HG03378 (cell line): Measurements from ENCODE around the gene SLC35E3.
"Not testable (repeated sequence)": the region's sequence is repeated elsewhere in the genome, so short reads cannot be mapped to it uniquely, and the experiment has no call there.

Experiments
- ATAC-seq: cut with Tn5 transposase; IDR thresholded peaks from one replicate; pipeline ENCODE4 v1.9.1; 2021; ENCODE audit warnings: mild to moderate bottlenecking, moderate library complexity; ENCODE audit not compliant: unreplicated experiment

The SLC35E3 gene

DNA sequence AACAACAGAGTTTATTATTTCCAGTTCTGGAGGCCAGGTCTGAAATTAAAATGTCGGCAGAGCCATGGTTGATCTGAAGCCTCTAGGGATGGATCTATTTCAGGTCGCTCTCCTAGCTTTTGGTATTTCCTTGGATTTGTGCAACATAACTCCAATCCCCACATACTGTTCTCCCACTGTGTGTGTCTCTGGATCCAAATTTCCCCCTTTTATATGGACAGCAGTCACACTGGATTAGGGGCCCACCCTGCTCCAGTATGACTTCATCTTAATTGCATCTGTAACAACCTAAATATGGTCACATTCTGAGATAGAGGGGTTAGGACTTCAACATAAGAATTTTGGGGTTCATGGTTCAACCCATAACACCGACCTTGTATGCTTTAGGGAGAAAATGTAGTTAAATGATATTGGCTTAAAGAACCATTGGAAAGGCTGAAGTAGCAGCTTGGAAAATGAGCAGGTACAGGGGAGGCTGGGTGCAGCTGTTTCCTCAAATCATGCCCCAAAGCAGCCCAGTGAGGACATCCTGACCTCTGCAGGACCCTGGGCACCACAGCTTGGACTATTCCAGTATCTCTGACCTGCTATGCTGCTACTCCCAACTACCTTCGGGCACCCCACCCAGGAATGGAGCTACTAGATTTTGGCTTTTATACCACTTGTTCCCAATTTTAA is 48.1 kb downstream of the SLC35E3 start:
- ATAC-seq, result no peak

DNA sequence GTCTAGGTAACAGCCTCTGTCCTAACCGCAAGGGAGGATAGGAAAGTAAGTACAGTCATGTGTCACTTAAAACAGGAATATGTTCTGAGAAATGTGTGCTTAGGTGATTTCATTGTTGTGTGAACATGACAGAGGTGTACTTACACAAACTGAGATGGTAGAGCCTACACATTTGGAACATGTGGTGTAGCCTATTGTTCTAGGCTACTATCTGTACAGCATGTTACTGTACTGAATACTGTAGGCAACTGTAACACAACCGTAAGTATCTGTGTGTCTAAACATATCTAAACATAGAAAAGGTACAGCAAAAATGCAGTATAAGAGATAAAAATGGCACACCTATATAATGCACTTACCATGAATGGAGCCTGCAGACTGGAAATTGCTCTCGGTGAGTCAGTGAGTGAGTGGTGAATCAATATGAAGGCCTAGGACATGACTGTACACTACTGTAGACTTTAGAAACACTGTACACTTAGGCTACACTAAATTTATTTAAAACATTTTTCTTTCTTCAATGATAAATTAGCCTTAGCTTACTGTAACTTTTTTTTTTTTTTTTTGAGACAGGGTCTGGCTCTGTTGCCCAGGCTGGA is 48.8 kb downstream of the SLC35E3 start:
- ATAC-seq, result no peak

DNA sequence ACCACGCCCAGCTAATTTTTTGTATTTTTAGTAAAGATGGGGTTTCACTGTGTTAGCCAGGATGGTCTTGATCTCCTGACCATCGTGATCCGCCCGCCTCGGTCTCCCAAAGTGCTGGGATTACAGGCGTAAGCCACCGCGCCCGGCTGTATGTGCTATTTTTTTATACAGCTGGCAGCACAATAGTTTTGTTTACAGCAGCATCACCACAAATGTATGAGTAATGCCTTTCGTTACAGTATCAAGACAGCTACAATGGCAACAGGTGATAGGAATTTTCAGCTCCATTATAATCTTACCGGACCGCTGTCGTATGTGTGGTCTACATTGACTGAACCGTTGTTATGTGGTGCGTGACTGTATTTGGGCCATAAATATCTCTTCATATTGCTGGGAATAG is 50.4 kb downstream of the SLC35E3 start:
- no peak for ATAC-seq

DNA sequence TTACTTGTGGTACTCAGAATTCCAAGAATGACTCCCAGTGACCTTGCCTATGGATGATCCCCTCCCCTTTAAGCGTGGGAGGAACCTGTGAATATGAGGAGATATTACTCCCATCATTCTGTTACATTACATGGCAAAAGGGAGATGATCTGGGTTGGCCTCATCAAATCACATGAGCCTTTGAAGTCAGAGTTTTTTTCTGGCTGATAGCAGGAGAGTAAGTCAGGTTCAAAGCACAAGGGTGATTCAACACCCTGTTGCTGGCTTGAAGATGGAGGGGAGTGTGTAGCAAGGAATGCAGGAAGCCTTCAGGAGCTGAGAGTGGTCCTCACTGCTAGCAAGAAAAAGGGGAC is 52.9 kb downstream of the SLC35E3 start:
- ATAC-seq, result no peak

DNA sequence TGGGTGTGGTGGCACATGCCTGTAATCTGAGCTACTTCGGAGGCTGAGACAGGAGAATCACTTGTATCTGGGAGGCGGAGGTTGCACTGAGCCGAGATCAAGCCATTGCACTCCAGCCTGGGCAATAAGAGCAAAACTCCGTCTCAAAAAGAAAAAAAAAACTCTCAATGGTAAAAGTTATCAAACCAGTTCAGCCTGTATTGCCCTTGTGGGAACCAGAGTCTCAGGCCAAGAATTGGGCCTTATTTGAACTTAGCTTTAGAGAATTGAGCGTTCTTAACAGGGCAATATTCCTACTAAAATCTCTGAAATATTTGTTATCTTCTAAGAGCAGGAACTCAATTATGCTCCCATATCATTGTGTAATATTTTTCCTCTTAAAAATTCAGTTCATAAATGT is 54.3 kb downstream of the SLC35E3 start:
- ATAC-seq, result no peak

DNA sequence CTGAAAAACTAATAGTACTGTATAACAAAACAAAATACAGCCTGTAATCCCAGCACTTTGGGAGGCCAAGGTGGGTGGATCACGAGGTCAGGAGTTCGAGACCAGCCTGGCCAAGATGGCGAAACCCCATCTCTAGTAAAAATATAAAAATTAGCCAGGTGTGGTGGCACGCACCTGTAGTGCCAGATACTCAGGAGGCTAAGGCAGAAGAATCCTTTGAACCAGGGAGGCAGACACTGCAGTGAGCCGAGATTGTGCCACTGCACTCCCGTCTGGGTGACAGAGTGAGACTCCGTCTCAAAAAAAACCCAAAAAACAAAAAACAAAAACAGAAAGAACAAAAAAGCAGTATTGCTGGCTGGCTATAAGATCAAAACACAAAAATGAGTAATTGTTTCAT is 55.1 kb downstream of the SLC35E3 start:
- not testable (repeated sequence) for ATAC-seq

DNA sequence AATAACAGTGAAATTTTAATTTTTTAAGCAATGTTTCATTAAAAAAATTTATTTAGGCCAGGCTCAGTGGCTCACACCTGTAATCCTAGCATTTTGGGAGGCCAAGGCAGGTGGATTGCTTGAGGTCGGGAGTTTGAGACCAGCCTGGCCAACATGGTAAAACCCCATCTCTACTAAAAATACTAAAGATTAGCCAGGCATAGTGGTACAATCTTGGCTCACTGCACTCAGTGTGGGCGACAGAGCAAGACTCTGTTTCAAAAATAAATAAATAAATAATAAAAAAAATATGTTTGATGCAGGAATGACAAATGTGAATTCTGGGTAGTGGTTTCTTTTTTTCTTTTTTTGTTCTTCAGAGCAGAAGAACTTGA is 56.4 kb downstream of the SLC35E3 start:
- ATAC-seq, result not testable (repeated sequence)

DNA sequence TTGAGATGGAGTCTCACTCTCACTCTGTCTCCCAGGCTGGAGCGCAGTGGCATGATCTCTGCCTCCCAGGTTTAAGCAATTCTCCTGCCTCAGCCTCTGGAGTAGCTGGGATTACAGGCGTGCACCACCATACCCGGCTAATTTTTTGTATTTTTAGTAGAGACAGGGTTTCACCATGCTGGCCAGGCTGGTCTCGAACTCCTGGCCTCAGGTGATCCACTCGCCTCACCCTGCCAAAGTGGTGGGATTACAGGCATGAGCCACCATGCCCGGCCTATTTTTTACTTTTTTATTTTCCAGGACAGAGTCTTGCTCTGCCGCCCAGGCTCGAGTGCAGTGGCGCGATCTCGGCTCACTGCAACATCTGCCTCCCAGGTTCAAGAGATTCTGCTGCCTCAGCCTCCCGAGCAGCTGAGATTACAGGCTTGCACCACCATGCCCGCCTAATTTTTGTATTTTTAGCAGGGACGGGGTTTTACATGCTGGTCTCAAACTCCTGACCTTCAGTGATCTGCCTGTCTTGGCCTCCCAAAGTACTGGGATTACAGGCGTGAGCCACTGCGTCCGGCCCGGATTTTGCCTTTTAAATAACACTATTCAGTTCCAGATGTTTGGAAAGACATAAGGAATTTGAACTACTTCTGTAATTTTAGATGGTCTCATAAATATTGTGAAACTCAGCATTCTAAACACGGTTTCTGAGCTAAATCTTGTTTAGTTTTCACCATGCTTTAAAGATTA is 57.1 kb downstream of the SLC35E3 start:
- ATAC-seq, result not testable (repeated sequence)

DNA sequence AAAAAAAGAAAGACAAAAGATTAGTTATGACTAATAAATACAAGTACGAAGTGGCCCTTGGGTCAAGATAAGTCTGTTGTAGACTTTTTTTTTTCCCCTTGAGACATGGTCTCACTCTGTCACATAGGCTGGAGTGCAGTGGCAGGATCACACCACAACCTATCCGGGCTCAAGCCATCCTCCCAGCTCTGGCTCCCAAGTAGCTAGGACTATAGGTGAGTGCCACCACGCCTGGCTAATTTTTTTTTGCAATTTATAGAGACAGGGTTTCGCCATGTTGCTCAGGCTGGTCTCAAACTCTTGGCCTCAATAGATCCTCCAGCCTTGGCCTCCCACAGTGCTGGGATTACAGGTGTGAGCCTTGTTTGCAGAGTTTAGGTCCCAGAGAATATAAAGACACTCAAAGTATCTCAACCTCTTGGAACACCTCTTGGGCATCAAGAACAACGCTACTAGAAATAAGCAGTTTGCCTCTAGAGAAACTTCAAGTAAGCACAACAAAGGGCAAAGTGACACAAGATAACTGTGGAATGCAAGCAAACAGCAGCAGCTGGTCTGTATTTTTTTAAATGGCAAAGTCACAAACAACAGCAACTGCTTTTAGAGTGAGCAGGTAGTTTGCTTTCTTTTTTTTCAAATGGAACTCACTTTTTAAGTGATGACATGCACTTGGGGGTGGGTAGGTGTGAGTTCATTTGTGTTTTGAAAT is 58.1 kb downstream of the SLC35E3 start:
- no peak for ATAC-seq

DNA sequence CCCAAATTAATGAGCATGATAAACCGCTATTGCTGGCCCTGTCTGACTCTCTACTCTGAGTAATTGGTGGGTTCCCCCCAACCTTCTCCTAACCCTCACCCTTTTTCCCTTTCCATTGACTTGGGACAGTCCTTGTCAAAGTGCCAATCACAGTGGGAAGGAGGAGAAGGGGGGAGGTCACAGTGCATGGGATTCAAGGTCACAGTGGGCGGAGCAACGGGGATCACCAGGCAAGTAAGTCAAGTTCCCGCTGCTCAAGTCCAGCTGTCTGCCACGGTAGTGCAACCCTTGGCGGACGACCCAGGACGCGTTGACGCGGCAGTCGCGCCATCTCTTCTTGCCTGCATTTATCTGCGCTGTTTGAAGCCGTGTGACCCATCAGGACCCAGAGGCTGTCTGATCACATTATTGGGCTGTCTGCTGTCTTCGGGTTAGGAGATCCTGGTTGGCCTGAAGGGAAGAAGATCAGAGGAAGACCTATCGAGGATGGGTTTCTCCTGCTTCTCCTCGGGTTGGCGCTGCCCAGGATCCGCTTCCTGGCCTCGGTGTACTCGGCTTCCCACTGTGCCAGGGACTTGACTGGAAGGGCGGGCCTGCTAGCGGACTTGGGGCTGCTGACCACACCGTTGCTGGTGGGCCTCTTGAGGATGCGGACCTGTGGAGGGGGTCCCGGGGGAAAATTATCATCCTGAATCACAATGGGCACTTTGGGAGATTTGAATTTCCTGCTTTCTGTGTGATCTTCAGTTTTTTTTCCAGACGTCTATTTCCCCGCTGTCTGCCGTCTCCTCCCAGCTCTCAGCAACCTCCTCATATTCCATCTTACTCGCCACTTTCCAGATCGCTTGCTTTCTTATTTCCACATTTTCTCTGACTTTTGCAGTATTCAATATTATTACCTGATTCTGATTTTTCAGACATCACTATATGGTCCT is 58.9 kb downstream of the SLC35E3 start:
- no peak for ATAC-seq

DNA sequence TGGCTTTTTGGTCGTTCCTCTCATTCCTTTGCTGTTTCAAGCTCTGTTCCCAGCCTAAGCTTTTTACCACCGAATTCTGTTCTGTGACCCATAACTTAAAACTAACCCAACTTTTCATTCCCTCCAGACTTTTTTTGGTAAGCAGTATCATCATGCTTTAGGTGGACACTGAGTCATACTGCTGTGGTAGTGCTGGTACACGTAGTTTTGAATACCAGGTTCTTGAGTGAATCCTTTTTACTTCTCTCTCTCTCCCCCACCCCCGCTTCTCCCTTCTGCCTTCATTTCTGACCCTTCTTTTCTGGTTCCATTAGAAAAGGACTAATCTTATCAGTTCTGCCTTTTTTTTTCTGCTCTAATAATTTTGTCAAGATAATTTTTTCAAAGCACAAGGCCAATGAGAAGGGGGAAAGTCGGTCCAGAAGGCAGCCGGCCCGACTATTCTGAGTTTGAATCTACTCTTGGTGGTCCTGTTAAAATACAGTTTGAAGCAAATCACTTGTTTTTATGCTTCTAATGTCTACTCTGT is 59.7 kb downstream of the SLC35E3 start:
- no peak for ATAC-seq

DNA sequence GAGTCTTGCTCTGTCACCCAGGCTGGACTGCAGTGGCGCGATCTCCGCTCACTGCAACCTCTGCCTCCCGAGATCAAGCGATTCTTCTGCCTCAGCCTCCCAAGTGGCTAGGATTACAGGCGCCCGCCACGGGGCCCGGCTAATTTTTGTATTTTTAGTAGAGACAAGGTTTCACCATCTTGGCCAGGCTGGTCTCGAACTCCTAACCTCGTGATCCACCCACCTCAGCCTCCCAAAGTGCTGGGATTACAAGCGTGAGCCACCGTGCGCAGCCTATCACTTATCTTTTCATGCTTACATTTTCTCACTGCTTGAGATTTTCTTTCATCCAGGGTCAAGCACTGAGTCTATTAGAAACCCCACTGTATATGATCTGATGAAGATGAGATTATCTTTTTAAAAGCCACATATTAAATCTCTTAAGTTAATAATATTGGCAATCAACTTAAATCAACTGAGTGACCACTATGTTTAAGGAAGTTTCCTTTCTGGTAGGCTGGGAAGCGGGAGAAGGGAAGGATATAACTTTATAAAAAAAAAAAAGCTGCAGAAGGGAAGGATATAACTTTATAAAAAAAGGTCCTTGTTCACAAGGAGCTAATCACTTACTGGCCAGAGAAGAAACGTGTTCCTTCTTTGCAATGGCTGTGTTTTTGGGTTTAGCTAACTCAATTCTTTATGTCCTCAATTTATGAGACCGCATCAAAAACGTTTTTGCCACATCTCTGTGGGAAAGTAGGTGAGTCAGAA is 60.7 kb downstream of the SLC35E3 start:
- no peak for ATAC-seq

DNA sequence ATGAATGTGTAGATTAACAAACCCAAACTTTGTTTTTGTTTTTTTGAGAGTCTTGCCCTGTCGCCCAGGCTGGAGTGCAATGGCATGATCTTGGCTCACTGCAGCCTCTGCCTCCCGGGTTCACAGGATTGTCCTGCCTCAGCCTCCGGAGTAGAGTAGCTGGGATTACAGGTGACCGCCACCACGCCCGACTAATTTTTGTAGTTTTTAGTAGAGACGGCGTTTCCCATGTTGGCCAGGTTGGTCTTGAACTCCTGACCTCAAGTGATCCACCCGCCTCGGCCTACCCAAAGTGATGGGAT is 61.2 kb downstream of the SLC35E3 start:
- not testable (repeated sequence) for ATAC-seq

DNA sequence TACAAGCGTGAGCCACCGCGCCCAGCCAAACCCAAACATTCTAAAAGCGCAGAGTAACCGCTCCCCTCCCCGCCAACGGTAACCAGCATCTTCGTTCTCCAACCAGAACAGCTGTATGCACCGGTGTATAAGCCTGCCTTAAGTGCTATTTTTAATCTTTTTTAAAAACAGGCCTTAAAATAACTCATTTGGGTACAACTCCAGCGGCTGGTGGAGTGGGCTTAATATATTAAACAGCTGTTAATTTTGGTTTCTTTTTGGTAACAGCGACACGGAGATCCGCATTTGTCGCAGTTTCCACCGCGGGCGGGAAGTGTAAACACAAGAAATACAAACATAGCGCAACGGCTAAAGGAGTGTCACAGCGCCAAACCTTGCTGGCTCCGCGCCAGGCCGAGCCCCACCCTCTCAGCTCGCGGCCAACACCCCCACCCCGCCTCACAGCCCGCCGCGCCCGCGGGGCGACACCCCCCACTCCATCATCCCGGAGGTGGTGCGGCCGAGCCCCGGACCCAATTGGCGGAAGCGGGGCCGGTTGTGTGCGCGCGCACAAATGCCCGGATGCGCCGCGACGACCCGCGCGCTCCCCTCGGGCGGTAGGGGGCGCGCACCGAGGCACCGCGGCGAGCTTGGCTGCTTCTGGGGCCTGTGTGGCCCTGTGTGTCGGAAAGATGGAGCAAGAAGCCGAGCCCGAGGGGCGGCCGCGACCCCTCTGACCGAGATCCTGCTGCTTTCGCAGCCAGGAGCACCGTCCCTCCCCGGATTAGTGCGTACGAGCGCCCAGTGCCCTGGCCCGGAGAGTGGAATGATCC is 61.8 kb downstream of the SLC35E3 start, which contains the start of gene MDM2:
TSS of gene MDM2 (plus strand) at position 602 of the 812 bp plus-strand sequence. CDS start 301 bp downstream, outside the sequence.
- ATAC-seq, result peak; percentile 68

DNA sequence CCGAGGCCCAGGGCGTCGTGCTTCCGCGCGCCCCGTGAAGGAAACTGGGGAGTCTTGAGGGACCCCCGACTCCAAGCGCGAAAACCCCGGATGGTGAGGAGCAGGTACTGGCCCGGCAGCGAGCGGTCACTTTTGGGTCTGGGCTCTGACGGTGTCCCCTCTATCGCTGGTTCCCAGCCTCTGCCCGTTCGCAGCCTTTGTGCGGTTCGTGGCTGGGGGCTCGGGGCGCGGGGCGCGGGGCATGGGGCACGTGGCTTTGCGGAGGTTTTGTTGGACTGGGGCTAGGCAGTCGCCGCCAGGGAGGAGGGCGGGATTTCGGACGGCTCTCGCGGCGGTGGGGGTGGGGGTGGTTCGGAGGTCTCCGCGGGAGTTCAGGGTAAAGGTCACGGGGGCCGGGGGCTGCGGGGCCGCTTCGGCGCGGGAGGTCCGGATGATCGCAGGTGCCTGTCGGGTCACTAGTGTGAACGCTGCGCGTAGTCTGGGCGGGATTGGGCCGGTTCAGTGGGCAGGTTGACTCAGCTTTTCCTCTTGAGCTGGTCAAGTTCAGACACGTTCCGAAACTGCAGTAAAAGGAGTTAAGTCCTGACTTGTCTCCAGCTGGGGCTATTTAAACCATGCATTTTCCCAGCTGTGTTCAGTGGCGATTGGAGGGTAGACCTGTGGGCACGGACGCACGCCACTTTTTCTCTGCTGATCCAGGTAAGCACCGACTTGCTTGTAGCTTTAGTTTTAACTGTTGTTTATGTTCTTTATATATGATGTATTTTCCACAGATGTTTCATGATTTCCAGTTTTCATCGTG is 62.6 kb downstream of the SLC35E3 start:
- ATAC-seq, result peak; percentile 71

DNA sequence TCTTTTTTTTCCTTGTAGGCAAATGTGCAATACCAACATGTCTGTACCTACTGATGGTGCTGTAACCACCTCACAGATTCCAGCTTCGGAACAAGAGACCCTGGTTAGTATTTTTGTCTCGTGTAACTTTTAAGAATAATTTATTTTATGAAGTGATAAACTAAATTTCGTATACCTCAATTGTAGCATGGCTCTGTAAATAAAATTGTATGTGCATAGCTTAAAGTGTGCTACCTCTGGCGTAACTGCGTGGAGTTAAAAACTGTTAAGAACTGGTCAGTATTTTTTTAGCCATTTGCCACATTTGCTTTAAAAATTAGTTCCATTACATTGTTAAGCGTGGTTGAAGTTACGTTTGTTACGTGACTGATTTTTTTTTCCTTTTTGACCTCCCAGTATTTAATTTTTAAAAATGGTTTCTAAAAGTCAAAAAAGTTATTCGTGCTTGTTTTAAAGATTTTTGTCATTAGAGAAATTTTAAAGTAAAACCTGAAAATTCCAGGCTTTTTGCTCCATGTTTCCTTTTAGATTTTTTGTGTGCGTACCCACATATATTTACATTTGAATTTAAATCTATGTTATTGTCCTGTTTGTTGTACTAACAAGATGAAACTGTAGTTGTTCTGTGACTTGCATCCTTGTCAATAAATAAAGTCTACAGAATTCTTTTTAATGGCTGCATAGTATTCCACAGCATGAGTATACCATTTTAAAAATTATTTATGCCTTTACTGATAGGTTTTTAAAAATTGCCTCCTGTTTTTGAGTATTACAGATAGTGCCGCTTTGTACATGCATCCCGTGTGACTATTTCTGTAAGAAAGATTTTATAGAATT is 63.4 kb downstream of the SLC35E3 start:
- ATAC-seq, result no peak

DNA sequence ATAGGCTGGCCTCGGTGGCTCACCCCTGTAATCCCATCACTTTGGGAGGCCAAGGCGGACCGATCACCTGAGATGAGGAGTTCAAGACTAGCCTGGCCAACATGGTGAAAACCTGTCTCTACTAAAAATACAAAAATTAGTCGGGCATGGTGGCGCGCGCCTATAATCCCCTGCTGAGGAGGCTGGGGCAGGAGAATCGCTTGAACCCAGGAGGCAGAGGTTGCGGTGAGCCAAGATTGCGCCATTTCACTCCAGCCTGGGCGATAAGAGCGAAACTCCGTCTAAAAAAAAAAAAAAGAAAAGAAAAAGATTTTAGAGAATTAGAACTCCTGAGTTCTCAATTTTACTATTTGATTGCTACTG is 64.0 kb downstream of the SLC35E3 start:
- not testable (repeated sequence) for ATAC-seq
